IPS-NIHi11 (cell line): Measurements from ENCODE around the gene GRM2.
A peak's percentile ranks its signal among the peaks of the same experiment; 100 is the strongest.

Source experiments
- DNase-seq: peaks from one replicate; pipeline ENCODE4 v3.0.0; 2012; ENCODE audit warnings: mixed read lengths, low spot score

The GRM2 gene

DNA sequence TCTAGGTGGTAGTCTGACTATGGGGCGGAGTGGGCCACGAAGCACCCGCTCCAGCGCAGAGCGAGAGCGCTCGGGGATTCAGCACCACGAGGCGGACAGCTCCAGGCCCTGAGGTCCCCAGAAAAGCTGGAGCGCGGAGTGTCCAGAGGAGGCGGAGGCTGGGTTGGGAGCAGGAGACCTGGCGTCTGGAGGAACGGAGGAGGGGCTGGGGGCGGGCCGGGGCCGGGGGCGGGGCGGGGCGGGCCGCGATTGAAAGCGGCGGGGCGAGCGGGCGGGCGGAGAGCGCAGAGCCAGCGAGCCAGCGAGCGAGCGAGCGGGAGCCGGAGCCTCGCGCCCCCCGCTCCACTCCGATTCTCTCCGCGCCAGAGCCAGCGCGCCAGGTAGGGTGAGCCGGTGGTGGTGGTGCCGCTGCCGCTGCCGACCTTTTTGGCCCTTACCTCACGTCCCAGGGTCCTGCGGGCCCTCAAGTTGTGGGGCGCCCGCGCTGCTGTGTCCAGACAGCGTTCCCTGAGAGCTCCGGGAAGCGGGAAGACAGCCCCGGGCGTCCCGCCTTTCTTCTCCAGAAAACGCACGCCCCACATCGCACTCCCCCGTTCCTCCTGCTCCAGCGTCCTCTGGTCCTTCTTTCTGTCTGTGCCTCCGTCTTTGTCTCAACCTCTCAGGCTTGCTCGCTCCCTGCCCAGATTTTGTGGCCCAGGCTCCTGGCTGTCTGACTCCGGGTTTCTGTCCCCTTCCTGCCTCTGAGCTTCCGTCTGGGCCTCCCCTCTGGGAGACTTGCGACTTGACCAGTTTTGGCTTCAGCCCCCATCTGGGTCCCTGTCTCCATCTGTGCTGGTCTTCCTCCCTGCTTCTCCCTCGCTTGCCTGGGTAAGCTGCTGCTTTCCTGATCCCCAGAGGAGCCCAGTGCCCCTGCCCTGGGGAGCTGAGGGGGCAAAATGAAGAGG, at the start of gene GRM2:
Gene GRM2, plus strand, starts transcription at position 281 of the 944 bp plus-strand sequence. CDS start 1,916 bp downstream, outside the sequence.
- DNase-seq = peak; percentile 99

DNA sequence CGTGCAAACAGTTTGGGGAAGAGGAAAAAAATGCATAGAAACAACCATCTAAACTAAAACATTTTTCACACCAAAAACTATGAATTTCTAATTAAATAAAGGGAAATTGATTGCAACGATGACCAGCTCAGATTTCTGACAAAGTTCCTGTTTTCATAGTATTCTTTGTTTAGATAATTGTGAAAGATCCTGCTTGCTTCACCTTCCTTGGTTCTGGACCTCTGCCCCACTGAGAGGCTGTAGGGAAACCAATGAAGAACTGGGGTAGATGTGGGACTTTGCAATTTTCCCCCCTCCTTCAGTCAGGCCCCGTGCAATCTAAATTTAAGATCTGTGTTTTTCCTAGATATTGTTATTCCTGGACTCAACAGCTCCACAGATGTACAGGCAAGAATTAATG, 49.6 kb upstream of the GRM2 start:
- DNase-seq = no peak

DNA sequence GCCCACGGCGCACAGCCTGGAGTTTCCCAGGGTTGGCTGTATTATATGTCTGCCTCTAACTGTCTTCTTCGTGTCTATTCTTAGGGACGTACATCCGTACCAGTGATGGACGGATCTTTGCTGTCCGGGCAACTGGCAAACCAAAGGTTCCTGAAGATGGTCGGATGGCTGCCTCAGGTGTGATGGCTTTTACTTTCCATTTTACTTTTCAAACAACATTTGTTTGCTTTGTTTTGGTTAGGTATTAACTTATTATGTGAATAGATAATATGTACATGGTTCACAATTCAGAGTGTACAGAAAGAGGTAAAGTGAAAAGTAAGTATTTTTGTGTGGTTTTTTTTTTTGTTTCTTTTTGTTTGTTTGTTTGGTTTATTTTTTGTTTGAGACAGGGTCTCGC, 46.9 kb upstream of the GRM2 start:
- DNase-seq = no peak

DNA sequence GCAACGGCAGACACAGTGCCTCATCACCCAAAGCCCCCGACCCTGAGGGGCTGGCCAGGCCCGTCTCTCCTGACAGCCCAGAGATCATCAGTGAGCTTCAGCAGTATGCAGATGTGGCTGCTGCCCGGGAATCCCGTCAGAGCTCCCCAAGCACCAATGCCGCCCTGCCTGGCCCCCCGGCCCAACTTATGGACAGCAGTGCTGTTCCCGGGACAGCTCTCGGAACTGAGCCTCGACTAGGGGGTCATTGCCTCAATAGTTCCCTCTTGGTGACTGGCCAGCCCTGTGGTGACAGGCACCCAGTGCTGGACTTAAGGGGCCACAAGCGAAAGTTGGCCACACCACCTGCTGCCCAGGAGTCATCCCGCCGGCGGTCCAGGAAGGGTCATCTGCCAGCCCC, 44.4 kb upstream of the GRM2 start:
- DNase-seq = no peak

DNA sequence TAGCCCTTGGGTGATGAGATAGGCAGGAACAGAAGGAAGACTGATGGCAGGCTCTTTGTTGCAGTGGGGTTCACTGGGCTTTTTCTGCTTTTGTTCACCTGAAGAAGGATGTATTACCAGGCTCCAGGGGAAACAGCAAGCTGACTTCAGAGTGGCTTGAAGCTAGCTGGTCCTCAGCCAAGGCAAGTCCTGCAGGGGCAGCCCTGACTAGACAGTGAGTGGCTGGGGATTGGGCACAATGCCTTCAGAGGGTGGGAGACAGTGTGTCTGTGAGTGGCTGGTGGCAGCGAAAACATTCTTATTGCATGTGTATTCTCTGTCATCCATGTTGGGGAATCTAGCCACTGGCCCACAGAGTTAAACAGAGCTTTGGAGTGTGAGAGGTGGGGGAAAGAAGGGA, 38.1 kb upstream of the GRM2 start:
- no peak for DNase-seq

DNA sequence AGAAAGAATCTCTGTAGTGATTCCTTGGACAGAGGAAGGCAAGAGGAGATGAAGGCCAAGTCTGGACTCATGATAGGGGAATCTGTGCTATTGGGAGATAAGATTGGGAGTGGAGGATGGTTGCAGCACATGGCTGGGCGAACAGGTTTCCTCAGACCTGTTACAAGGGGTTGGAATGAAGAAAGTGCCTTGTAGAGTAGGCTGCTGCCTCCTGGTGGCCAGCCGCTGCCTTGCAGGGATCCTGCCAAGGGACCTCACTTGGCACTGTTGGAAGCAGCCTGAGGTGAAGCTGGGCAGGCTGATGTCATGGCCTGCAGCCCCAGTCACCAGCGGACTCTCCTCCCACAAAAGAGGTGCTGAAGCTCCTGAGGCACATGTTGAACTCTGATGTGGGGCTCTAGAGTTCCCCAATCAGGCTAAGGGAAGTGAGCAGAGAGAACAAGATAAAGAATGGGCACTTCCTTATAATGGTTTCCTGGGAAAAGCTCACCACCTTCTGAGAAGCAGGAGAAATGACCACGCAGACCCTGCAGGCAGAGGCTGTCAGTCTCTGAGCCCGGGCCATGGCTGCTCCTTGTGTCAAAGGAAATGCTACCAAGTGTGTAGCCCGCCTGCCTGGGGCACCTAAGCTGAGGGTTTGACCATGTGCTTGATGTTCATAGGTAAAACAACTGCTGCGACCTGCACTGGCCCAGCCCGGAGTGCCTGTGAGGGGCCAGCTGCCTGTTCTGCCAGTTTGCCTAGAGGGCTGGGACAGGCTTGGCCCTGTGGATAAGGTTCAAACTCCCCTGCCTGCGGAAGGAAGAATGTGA, 37.4 kb upstream of the GRM2 start:
- peak; percentile 89 for DNase-seq

DNA sequence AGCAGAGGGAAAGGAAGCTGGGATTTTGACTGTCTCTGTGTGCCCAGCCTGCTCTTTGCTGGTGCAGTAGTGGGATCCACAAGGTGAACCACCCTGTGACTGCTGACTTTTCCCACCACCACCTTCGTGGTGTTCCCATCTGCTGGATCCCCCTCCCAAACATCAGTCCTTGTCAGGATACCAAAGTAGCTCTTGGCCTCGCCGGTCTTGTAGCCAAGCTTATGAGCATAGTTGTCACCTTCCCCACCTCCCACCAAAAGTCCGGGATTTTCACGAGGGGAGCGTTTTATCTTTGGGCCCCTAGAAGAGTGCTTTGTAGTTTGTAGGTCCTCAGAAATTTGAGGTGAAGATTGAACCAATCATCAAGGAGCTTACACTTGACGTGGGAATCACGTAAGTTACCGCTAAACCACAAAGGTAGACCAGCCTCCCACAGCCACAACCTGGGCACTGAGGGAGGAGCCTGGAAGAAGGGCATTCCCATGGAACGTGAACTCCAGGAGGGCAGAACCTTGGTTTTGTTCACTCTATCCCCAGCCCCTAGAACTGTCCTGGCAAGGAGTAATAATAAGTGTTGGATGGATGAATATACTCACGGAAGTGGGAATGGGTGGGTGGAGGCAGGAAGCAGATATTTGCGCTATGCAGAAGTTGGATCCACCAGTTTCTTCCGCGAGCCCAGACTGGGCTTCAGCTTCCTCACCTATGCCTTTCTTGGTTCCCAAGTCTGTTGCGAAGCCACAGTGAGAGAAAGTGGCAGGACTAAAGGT, 36.6 kb upstream of the GRM2 start:
- DNase-seq = no peak

DNA sequence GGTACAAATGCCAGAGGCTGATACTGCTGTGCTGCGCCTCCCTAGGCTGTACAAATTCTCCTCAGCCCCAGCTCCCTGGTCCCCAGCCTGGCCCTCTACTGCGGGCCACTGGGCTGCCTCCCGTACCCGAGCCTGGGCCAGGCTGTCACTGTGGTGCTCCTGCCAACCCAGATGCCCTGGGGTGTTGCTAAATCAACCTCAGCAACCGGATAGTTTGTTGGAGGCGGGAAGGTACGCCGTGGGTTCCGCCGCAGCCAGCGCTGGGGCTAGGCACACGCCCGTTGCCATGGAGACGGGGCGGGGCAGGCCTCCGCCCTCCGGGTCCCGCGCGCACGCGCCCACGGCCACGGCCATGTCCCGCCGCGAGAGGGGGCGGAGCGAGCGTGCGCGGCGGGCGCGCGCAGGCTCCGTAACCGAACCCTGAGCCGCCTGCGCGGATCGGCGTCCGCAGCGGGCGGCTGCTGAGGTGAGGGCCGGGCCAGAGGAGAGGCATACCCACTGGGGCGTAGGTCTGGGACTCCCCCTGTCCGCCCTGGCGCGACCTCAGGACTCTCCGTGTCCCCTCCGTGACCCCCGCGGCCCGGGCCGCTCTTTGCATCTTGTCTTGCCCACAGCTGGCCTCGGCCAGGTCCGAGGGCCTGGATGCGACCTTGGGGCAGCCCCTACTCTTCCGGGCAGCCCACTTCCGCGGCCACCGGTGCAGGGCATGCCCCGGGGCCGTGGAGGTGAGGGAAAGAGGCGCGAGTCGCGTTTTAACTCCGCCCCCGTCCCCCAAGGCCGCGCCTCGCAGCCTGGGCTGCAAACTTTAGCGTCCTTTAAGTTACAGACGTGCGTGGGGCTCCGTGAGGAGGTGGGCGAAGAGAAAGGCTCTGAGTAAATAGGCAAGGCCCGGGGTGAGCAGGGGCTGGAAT, 35.8 kb upstream of the GRM2 start, which contains the start of gene TEX264:
Gene TEX264, plus strand, starts transcription at position 430 of the 911 bp plus-strand sequence. CDS start 3,053 bp downstream, outside the sequence.
- peak; percentile 89 for DNase-seq

DNA sequence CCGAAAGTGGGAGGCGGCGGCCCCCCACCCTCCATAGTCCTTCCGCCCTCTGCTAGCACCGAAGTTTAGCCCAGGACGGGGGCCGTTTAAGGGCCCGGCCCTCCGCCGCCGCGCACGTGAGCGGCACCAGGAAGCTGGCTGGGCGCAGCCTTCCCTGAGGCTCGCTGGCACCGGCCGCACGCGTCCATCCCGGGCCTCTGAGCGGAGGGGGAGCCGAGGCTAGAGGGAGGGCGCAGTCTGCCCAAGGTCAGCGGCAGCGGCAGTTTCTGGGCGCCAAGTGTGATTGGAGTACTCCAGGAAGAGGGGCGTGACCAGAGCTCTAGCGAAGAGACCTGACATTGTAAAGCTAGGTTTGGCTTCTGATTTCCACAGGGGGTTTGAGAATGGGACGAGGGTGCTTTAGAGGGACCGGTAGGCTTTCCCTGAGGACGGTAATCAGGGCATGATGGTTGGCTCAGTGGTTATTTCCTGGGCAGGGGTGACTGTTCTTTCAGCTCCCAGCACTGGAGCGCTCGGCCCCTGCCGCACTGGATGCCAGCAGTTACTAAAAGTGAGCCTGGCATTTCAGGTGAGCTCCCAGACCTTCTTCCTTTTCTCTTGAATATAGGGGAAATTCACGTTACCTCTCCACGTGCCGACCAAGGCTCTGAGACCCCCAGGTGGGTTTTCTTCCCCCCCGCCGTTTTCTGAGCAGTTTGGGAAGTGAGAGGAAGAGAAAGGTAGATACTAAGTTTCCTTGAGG, 35.0 kb upstream of the GRM2 start:
- peak; percentile 91 for DNase-seq

DNA sequence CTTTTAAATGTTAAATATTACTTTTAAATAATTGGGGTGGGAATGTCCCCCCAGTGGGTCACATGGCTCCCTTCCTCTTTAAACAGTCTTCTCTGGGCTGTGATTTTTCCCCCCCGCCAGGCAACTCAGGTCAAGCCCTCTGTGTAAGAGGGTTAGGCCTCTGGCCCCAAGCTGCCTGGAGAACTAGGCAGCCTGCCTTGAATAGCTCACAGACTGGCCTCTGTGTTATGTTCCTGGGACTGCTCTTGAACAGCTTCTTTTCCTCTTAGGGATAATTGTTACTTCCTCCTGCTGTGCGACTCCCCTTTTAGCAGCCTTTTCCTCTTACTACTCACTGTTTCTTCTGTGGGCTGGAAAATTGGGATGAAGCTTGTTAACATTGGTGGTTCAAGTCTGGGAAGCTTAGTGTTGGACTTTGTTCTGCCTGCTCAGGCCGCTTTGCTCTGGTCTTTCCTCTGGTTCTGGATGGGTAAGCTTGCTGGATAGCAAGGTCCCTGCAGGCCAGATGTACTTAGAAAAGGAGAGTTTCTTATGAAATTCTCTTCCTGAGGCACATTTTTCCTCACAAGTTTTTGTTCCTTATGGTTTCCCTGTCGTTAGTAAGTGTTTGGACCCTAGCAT, 33.6 kb upstream of the GRM2 start:
- no peak for DNase-seq

DNA sequence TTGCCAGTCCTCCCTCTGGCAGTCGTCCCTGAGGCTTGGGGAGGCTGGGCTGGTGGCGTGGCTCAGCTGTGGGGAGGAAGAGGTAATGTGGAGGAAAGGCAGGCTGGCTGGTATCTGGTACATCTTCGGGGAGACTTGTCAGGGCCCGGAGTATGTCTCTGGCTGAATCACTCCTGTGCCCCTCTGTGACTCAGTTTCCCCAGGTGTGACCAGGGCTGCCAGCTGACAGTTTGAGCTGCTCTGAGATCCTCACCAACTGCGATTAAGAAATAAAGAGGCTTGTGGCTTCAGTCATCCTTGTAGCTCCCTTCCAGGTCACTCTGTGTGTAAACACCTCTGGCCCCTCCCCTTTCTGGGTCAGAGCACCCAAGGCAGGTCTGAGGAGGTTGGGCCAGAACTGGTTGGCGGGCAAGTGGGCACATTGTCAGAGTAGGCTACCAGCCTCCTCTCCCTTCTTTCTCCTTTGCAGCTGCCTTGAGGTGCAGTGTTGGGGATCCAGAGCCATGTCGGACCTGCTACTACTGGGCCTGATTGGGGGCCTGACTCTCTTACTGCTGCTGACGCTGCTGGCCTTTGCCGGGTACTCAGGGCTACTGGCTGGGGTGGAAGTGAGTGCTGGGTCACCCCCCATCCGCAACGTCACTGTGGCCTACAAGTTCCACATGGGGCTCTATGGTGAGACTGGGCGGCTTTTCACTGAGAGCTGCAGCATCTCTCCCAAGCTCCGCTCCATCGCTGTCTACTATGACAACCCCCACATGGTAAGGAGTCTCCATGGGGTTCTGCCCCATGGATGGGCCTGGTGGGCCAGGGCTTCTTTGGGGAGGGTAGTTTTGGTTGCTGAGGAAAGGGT, 32.8 kb upstream of the GRM2 start:
- no peak for DNase-seq

DNA sequence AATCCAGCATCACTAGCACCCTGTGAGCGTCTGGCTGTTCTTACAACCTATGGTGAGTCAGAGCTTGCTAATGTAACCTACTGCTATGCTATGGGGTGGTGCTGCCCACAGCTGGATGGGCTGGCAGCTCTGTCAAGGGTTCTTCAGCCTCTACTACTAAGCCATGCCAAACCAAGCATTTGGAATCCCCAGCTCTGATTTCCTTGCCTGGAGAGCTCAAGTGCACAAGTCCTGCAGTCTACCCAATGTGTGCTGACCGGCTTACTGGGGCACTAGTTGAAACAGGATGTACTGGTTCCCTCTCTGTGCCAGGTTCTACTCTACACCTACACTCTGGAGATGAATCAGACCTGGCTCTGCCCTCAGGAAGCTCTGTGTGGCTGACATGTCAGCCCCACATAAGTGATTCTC, 31.7 kb upstream of the GRM2 start:
- DNase-seq = no peak

DNA sequence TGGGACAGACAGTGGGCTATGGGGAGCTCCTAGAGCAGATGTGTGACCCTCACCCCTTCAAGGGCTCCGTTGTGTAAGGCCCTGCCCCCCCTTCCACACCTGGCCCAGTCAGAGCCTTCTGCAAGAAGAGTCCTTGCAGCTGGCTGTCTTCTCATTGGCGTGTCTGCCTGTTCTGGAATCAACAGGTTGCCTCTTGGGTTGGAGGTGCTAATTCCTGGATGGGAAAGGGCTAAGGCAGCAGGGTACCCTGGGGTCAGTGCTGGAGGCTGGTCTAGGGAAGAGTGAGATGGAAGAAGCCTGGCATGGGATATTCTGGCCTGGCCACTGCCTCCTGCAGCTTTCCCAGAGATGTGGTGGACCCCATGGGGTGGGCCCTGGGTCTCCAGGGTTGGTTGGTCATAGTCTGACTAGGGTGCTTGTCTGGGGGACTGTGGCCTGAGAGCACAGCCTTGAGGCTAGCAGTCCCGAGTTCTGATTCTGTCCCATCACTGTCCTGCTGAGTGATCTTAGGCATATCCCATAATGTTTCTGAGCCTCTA, 30.7 kb upstream of the GRM2 start:
- no peak for DNase-seq

DNA sequence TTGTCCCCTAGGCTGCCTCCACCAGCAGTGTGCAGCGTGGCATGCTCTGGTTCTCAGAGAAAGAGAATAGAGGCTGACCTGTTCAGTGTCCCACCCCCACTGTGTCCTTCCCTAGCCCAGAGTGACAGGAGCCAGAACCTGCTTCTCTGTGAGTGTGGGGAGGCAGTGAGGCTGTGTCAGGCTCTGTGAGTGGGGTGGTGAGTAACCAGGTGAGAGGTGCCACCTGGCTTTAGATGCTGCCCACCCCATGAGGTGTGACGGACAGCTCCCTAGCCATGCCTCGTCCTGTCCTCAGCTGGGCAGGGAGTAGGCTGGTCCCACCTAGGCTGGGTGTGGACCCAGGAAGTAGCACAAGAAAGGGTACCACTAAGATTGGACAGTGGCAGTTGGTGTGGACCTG, 29.5 kb upstream of the GRM2 start:
- no peak for DNase-seq

DNA sequence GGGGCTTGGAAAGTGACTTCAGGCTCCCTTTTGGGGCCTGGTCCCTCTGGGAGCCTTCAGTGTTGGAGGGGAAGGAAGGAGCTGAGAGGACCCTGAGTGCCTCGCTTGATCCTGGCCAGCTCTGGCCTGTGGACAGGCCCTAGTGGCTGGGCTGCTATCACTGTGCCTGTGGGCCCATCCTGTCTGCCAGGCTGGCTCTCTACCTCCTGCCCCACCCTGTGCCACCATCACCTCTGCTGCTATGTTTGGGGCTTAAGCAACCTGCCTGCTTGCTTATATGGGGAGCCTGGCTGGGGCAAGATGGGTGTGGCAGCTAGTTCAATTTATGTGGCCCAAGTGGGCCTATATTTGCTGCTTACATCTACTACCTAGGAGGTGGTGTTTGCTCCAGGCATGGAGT, 28.7 kb upstream of the GRM2 start:
- DNase-seq = no peak

DNA sequence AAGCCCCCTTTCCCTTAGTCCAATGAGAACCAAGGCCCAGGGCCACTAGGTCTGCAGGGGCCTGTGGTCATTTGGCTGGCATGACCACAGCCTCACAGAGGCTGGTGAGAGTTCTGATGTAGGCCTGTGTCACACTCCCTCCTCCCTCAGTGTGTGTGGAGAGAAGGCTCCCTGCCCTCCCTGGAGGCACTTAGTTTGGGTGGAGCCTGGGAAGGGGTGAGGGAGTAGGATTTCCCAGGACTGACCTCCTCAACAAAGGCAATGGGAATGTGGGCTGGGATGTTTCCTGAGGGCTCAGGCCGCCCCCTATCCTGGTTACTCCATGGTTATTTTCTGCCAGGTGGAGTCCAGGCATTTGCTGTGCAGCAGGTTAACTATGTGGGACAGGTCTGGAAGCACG, 28.2 kb upstream of the GRM2 start:
- DNase-seq = no peak

DNA sequence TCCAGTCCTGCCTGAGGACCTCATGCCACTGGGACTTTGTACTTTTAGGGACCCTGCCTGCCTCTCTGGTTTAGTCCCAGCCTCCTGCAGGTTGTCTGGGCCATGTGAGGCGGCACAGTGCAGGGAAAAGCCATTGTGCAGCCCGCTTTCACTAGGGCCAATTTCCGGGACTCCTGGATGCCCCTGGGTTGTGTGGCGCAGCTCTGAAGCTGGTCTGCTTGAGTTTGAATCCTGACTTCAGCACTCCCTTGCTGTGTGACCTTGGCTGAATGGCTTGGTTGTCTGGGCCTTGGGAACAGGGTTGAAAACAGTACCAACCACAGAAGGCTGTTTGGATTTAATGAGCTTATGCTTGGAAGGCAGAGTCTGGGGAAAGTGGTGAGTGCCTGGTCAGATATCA, 27.6 kb upstream of the GRM2 start:
- no peak for DNase-seq

DNA sequence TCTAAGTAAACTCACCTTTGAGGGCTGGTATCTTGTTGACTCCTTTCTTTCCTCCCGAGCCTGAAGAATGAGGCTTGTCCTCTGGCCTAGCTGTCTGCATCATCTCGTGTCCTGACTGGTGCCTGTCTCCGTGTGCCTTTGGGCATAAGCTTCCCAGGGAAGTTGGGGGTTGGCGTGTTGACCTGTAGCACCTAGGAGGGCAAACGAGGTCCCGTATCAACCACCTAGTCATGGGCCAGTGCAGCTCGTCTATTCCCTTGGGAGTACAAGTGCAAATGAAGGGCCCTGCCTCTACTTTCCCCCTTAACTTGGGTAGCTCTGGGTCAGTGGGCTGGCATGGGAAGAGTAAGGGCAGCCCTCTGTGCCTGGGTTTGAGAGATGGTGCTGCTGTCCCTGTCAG, 27.1 kb upstream of the GRM2 start:
- DNase-seq = no peak

DNA sequence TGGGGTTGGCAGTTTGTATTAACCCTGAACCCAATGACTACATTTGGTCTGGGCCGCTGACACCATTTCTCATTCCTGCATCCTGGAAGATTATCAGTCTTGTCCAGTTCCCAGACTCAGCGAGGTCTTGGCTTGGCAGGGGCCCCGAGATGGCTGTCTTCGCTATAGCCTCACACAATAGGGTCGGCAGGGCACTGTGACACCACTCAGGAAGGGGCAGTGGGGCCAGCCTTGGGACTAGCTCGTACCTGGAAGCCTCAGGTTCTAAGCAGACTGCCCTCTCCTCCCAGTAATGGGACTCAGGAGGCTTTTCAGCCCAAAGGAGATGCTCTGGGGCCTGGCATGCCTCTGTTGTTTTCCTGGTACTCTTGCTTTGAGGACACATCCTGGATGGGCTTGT, 26.7 kb upstream of the GRM2 start:
- DNase-seq = no peak
